NCI-H460 (cell line): ENCODE results near the gene RBMY1F. TPM values are rescaled to one million over a fixed set of nuclear protein-coding genes. Genes with fewer than 3 reads are reported as not detected.
"Not testable (repeated sequence)": the region's sequence is repeated elsewhere in the genome, so short reads cannot be mapped to it uniquely, and the experiment has no call there.

ENCODE experiments used
- DNase-seq: peaks from one replicate; pipeline ENCODE4 v3.0.0-alpha.2; 2016; ENCODE audit warnings: low read depth; ENCODE audit errors: extremely low read depth
- polyA plus RNA-seq: library from polyadenylated mRNA; depleted of rRNA; stranded (reverse); fragments of >200 nt; gene quantifications from 2 replicates; pipeline ENCODE4 v1.2.3, GENCODE V29; 2014; cell fraction: nucleus; rRNA removed
- total RNA-seq: library from RNA; depleted of rRNA; stranded (reverse); fragments of >200 nt; shearing (Covaris generic); gene quantifications from 2 replicates; pipeline ENCODE4 v1.2.3, GENCODE V29; 2014; rRNA removed

Gene RBMY1F
- total RNA-seq: not detected in 2 replicates
- 0.55 TPM in 1 of 2 replicates, not detected in the other for polyA plus RNA-seq

GRCh38 chrY:22182823-22183222 lies at the start of gene RBMY1F:
Gene RBMY1F (minus strand): TSS chrY:22182923. CDS start chrY:22180969, 1,954 bp downstream.
- DNase-seq: not testable (repeated sequence)

- DNase-seq: not testable (repeated sequence)
Observed at GRCh38 chrY:22151144-22151543, 31.6 kb downstream of the RBMY1F start.

GRCh38 chrY:22141011-22141695 lies 41.6 kb downstream of the RBMY1F start:
- DNase-seq: not testable (repeated sequence)

GRCh38 chrY:22134719-22135118 lies 48.0 kb downstream of the RBMY1F start:
- DNase-seq: not testable (repeated sequence)

GRCh38 chrY:22130494-22130893 lies 52.2 kb downstream of the RBMY1F start:
- DNase-seq: not testable (repeated sequence)

Other genes with a start within 250 kb of the RBMY1F start
- not detected in 2 replicates for gene RBMY1J, start 220.5 kb upstream of the RBMY1F start, total RNA-seq